Astrocyte of the hippocampus (primary cell): ENCODE measurements around the gene SFXN2.
"Not testable (repeated sequence)": the region's sequence is repeated elsewhere in the genome, so short reads cannot be mapped to it uniquely, and the experiment has no call there.

ENCODE experiments used
- DNase-seq: peaks from one replicate; pipeline ENCODE4 v3.0.0; 2011; ENCODE audit warnings: low read depth, low spot score

SFXN2 gene

GRCh38 chr10:102714621-102715455 lies at the start of gene SFXN2:
Gene SFXN2 (plus strand): TSS chr10:102714636. CDS start chr10:102726637, 12,001 bp downstream.
- DNase-seq = no peak

GRCh38 chr10:102665904-102666509 lies 48.4 kb upstream of the SFXN2 start:
- DNase-seq = no peak

GRCh38 chr10:102667411-102667810 lies 47.0 kb upstream of the SFXN2 start:
- not testable (repeated sequence) for DNase-seq

- no peak for DNase-seq
These were observed 45.9 kb upstream of the SFXN2 start for GRCh38 chr10:102668326-102669107.

GRCh38 chr10:102669206-102670064 lies 45.0 kb upstream of the SFXN2 start:
- peak; percentile 71 for DNase-seq

GRCh38 chr10:102670065-102670670 lies 44.3 kb upstream of the SFXN2 start:
- DNase-seq = no peak

GRCh38 chr10:102670871-102671434 lies 43.5 kb upstream of the SFXN2 start:
- DNase-seq = no peak

- no peak for DNase-seq
These were observed 41.1 kb upstream of the SFXN2 start for GRCh38 chr10:102673236-102673818.

- DNase-seq = peak; percentile 78
These were observed 40.5 kb upstream of the SFXN2 start for GRCh38 chr10:102673819-102674511.

- no peak for DNase-seq
These were observed 39.9 kb upstream of the SFXN2 start for GRCh38 chr10:102674566-102674965.

GRCh38 chr10:102675011-102675665 lies 39.3 kb upstream of the SFXN2 start:
- no peak for DNase-seq

- DNase-seq = peak; percentile 83
These were observed 38.5 kb upstream of the SFXN2 start for GRCh38 chr10:102675666-102676533.

- DNase-seq = no peak
These were observed 37.7 kb upstream of the SFXN2 start for GRCh38 chr10:102676534-102677315.

GRCh38 chr10:102677331-102678067 lies 36.9 kb upstream of the SFXN2 start:
- no peak for DNase-seq

GRCh38 chr10:102678068-102678400 lies 36.4 kb upstream of the SFXN2 start:
- no peak for DNase-seq

GRCh38 chr10:102678842-102679289 lies 35.6 kb upstream of the SFXN2 start:
- DNase-seq = peak; percentile 72

GRCh38 chr10:102679596-102679995 lies 34.8 kb upstream of the SFXN2 start:
- no peak for DNase-seq
